ENCODE data around the gene CIB1. TPM values are rescaled to one million over a fixed set of nuclear protein-coding genes. Genes with fewer than 3 reads are reported as not detected.
A peak's percentile ranks its signal among the peaks of the same experiment; 100 is the strongest.

CIB1 gene
- total RNA-seq, 1 experiment from 2014 or later: 39.0 TPM

- DNase-seq (ENCODE audit: low spot score): no peak
Measured at GRCh38 chr15:90217671-90218394, 15.9 kb downstream of the CIB1 start.

DNA sequence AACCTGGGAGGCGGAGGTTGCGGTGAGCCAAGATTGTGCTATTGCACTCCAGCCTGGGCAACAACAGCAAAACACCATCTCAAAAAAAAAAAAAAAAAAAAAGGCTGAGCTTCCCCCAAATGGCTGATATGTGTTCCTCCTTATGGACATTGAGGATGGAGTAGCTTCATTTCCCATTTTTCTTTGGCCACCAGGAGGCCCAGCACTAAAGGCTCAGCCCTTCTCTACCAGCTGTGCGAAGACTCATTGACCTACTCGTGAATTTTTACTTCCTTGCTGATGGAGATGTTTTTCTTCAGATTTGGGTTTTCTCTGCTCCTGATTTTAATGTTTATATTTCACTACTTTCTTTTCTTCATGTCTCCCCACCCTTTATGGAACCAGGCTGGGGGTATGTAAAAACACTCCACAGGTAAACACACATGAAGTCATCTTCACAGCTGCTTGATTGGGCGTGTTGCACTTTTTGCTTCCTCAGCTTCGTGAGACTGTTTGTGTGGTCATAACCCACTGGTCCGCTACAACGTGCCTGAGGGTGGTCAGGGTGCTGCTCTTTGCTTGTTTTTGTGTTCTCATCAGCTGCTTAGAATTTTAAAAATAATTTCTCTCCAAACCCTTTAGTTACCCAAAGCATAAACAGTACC, 19.1 kb downstream of the CIB1 start:
- no peak for DNase-seq (ENCODE audit: low spot score)

DNA sequence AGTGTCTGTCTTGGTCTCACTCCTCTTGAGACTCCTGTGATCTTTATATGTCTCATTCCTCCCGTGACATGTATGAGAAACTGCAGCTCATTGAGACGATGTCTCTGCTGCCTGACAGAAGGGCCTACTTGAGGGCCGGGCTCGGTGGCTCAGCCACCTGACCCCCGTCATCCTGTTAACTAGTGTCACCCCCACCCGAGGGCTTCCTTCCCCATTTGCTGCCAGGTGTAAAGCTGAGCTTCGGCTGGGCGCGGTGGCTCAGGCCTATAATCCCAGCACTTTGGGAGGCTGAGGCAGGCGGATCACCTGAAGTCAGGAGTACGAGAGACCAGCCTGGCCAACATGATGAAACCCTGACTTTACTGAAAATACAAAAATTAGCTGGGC, 19.9 kb downstream of the CIB1 start:
- no peak for DNase-seq (ENCODE audit: low spot score)

DNA sequence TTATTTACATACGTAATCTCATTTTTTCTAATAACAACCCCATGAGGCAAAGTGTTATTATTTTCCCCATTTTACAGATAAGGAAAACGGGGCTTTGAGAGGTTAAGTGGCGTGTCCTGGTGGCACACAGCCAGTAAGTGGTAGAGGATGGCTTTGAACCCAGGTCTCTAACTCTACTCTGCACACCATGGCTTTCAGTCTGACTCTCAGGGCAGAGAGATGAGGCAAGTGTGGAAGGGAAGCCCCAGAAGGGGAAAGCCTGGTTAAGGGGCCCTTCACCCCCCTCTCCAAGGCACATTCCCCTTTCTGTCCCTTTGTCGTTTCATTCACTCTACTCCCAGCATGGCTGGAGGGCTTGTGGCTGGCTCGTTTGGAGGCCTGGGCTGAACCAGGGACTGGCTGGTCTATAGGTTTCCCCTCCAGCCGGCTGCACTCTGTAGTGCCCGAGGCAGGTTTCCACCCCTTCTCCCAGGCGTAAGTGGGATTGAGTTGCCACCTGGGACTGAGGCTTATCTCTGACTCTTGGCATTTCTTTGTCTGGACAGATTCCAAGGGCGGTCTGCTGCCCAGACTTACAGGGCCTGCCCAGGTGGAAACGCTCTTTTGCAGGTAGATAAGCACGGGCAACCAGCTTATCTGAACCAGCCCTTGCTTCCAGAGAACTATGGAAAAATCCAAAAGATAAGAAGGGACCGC, 20.5 kb downstream of the CIB1 start:
- DNase-seq (ENCODE audit: low spot score): no peak

- no peak for DNase-seq (ENCODE audit: low spot score)
Measured at GRCh38 chr15:90212221-90213098, 21.3 kb downstream of the CIB1 start.

- DNase-seq (ENCODE audit: low spot score): peak; percentile 54
Measured at GRCh38 chr15:90211440-90212143, 22.1 kb downstream of the CIB1 start.

- no peak for DNase-seq (ENCODE audit: low spot score)
Measured at GRCh38 chr15:90211009-90211408, 22.7 kb downstream of the CIB1 start.

DNA sequence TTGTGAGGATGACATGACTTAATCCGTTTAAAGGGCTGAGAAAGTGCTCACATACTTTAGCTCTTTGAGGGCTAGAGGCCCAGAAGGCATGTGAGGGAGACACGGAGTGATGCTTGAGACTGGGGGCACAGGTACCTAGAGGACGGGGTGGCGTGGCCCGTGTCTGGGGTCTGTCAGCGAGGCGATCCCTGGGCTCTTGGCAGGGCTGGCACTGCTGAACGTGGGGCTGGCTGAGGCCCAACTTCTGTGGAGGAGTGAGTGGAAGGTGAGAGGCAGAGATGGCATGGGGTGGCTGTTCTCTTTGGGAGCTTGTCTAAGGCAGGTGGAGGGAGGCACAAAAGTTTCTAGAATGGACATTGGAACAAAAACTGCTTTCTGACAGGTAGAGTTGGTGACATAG, 23.1 kb downstream of the CIB1 start:
- no peak for DNase-seq (ENCODE audit: low spot score)

DNA sequence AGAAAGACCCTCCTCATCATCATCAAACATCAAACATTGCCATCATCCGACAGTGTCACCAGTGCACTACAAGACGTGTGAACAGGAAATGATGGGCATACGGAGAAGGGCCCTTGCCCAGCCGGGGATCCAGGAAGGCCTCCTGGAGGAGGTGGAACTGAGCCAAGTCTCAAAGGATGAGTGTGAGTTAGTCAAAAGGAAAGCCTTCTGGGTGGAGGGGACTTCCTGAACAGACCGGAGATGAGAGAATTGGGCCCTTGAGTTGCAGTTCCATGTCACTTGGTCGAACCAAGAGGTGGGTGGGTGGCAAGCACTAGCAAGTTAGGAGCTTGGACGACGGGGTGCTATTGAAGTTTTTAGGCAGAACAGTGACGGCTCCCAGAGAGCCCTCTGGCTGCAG, 24.1 kb downstream of the CIB1 start:
- no peak for DNase-seq (ENCODE audit: low spot score)

DNA sequence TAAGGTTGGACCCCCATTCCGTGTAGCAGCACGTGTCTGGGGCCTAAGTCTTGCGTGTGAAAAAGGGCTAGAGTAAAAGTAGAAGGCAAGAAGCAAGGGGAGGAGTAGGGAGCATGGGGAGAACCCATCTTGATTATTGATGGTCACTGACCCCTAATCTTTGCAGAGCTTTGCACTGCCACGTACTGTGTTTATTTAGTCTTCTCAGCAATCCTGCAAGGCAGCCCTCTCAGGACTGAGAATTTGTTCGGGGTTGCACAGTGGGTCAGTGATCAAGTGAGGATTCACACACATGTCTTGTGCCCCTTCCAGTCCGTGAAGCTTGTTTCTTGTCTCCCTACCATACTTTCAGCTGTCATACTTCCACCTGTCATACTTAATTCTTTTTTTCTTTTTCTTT, 25.4 kb downstream of the CIB1 start:
- DNase-seq (ENCODE audit: low spot score): no peak

DNA sequence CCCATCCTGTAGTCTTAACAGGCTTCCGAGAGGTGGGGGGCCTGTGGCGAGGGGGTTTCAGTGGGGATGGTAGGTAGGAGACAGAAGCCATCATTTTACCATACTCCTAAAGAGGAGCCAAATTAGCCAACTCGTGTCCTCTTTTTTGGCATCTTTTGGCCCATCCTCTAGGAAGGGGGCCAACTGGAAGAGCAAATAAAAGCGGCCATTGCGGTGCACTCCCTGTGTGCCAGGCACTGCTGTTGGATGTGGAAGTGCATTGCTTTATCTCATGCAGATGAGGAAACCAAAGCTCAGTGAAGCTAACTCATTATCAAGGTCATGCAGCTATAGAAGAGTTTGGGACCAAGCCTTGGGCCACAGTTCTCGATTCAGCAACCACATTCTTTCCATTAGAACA, 26.5 kb downstream of the CIB1 start:
- DNase-seq (ENCODE audit: low spot score): no peak

- no peak for DNase-seq (ENCODE audit: low spot score)
Measured at GRCh38 chr15:90205886-90206285, 27.9 kb downstream of the CIB1 start.

DNA sequence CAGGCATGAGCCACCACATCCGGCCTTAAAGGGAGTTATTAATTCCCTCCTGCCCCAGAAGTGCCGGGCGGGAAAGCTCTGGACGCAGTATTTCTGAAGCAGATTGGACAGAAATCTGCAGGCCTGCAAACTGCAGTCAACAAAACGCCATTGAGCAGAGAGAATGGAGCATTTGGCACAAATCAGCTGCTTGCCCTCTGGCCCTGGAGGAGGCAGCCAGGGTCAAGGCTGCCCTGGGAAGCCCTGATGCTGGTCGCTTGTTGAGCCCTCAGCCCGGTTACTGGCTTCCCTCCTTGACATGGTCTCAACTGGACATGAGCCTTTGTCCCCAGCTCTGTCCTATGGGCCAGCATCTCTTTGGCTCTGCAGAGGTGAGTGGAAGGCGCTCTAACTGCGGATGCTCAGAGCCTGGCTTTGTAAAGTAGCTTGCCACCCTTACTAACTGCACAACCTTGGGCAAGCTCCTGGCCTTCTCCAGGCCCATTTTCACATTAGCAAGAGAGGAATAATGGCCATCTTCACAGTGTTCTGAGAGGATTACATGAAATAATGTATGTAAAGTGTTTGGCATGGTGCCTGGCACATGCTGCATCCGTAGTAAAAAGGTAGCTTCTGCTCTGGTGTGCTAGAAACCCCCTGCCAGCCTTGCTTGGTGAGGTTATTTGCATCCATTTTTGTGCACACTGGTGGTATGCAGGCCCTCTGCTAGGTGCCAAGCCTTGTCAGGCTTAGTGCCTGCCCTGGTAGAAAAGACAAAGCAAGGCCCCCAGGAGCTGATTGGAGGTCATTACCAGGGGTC, 28.5 kb downstream of the CIB1 start:
- no peak for DNase-seq (ENCODE audit: low spot score)

- no peak for DNase-seq (ENCODE audit: low spot score)
Measured at GRCh38 chr15:90203922-90204321, 29.8 kb downstream of the CIB1 start.

GRCh38 chr15:90203473-90203872, 30.3 kb downstream of the CIB1 start:
- DNase-seq (ENCODE audit: low spot score): no peak

DNA sequence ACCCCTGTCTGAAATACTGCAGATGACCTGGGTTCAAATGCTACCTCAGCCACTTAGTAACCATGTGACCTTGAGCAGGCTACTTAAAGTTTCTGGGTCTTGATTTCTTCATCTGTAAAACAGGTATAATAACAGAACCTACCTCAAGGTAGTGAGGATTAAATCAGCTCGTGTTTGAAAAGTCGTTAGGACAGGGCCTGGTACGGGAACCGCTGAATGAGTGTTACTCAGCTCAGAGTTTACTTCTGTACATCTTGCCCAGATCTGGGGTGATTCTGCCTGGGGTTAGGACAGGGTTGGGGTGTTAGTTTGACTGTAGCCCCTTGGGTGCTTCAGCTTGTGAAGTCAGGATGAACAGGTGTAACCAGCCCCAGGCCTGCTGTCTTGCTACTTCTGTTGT, 30.8 kb downstream of the CIB1 start:
- no peak for DNase-seq (ENCODE audit: low spot score)

DNA sequence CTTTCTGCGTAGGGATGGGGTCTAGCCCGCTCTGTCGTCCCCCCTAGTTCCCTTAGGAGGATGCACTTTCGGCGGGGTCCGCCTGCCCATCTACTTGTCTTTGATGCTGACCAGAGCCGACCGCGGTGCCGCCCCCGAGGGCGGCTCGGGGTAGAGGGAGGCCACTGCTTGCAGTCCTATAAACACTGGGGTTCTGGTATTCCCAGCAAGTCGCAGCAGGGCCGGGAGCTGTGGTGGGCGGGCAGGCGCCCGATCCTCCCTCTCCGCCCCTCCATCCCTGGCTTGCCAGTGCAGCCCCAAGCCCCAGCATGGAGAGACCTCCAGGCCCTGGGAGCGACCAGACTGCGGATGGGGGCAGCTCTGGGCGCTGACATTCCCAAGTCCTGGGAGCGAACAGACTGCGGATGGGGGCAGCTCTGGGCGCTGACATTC, 31.8 kb downstream of the CIB1 start:
- no peak for DNase-seq (ENCODE audit: low spot score)

- DNase-seq (ENCODE audit: low spot score): no peak
Measured at GRCh38 chr15:90201130-90201943, 32.4 kb downstream of the CIB1 start, which contains the start of gene SEMA4B. TSS of gene SEMA4B (plus strand) at chr15:90201330. CDS start at chr15:90201579, 249 bp downstream.

DNA sequence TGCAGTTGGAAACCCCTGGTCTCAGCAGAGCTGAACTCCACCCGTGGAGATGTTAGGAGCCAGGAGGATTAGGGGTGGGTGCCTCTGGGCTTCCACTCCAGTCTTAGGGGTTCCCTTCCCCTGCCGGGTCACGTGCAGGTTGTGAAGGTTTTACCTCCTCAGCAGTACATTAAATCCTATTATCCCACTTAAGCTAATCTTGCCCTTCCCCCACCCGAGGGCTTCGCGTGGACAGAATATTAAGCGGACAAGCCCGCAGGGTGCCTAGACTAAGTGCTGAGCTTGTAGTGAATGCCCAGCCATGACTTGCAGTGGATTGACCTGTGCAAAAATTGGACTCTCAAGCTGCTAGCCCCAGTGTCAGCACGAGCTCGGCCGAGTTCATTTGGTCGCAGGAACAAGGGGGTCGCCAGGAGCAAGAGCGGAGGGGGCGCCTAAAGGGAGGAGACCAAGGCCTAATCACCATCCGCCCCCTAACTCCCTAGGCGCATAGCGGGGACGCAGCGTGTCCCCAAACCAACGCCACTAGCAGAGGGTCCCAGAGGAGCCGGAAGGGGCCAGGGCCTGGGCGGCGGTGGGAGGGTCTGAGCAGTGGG, 33.1 kb downstream of the CIB1 start:
- no peak for DNase-seq (ENCODE audit: low spot score)
